Gastrocnemius medialis (tissue), 4 donors: ENCODE measurements around the gene TMEM125. TPM values are rescaled to one million over a fixed set of nuclear protein-coding genes. Genes with fewer than 3 reads are reported as not detected.

Experiments used
- ATAC-seq, 2 donors: fragments of 150-250 bp; one replicate each; pipeline ENCODE4 v1.9.1; 2016
- DNase-seq, 2 donors: peaks; one replicate each; pipeline ENCODE4 v3.0.0-alpha.2; 2019
- H3K27ac ChIP-seq, 4 donors: fragments of 200-600 bp; sonication (generic); 1 replicate in 1 of 4; 2 replicates in 3 of 4; pipeline ENCODE4 v1.5.1; 2016 to 2018; ENCODE audit warnings: mild to moderate bottlenecking in 2 of 4, moderate library complexity in 1 of 4
- H3K27me3 ChIP-seq, 3 donors: fragments of 200-600 bp; sonication (generic) in 2 of 3; 1 replicate in 1 of 3; 2 replicates in 2 of 3; pipeline versions ENCODE4 v1.5.1 to v1.6.0; 2016 to 2019; ENCODE audit warnings: mild to moderate bottlenecking in 1 of 3, moderate library complexity in 1 of 3
- H3K36me3 ChIP-seq, 2 donors: fragments of 200-600 bp; sonication (generic) in 1 of 2; one replicate each; pipeline ENCODE4 v1.5.1; 2017 to 2018
- H3K4me1 ChIP-seq, 2 donors: fragments of 200-600 bp; sonication (generic) in 1 of 2; one replicate each; pipeline ENCODE4 v1.5.1; 2016 to 2017; ENCODE audit warnings: mild to moderate bottlenecking in 2 of 2
- H3K4me3 ChIP-seq, 4 donors: fragments of 200-600 bp; sonication (generic) in 3 of 4; 1 replicate in 1 of 4; 2 replicates in 3 of 4; pipeline ENCODE4 v1.5.1; 2016 to 2019; ENCODE audit warnings: mild to moderate bottlenecking in 2 of 4
- H3K9me3 ChIP-seq, 3 donors: fragments of 200-600 bp; sonication (generic) in 2 of 3; 1 replicate in 1 of 3; 2 replicates in 2 of 3; pipeline ENCODE4 v1.5.1; 2016 to 2019
- CTCF ChIP-seq, 5 experiments: fragments of 450-650 bp in 3 of 5; fragments of 200-600 bp in 2 of 5; sonication (generic) in 2 of 5; IDR thresholded peaks in 4 of 5; conservative IDR thresholded peaks in 1 of 5; 1 replicate in 4 of 5; 2 replicates in 1 of 5; pipeline ENCODE4 v1.5.1; 2016 to 2019; ENCODE audit warnings: antibody characterized with exemption in 5 of 5, mild to moderate bottlenecking in 3 of 5, moderate library complexity in 3 of 5
- POLR2A ChIP-seq, 2 donors: fragments of 450-650 bp; IDR thresholded peaks; one replicate each; pipeline ENCODE4 v1.6.1; 2017; ENCODE audit warnings: antibody characterized with exemption in 2 of 2, mild to moderate bottlenecking in 2 of 2, moderate library complexity in 2 of 2
- in situ Hi-C, 4 donors: fragments of 200-750 bp; cut with MboI; loops; one replicate each; pipeline versions ENCODE4 v1.15.0 to v1.8.0; 2017; ENCODE audit warnings: low sequenced_read_pairs in 4 of 4
- intact Hi-C: fragments of 100-400 bp; cut with DNase I; formaldehyde crosslinking; loops from one replicate; pipeline ENCODE4 v1.15.1; 2023; ENCODE audit warnings: low total_unique reads
- total RNA-seq, 4 donors: library from RNA; depleted of rRNA; stranded (reverse); fragments of >200 nt; gene quantifications; one replicate each; pipeline versions ENCODE4 v1.1.0 to v1.2.3, GENCODE V29; 2016

Gene TMEM125
- not detected for total RNA-seq

- ATAC-seq (no peak), DNase-seq (no peak)
- Histone ChIP-seq H3K4me1 (no peaks in the 10 kb centered on the region), H3K36me3 (no peaks in the 10 kb centered on the region), H3K27me3 (peaks cover 8 to 16% (median 11%) of the 10 kb centered on the region in 3 donors), H3K9me3 (no peaks in the 10 kb centered on the region), H3K27ac (no peak within 1 kb of the TSS), H3K4me3 (no peak within 1 kb of the TSS)
- intact Hi-C loops (no loop called here), in situ Hi-C loops (no loop called here)
- TF ChIP-seq POLR2A (IDR thresholded peaks at IDR 0.05) = no peak
- TF ChIP-seq CTCF (IDR thresholded peaks at IDR 0.05 in 4 of 5, conservative IDR thresholded peaks at IDR 0.05 in 1 of 5) = no peak
Measured at GRCh38 chr1:43269627-43270375, at the start of gene TMEM125. TSS of gene TMEM125 (plus strand) at chr1:43269983. CDS start at chr1:43272723, 2,740 bp downstream.

- no peak for TF ChIP-seq CTCF (IDR thresholded peaks at IDR 0.05 in 4 of 5, conservative IDR thresholded peaks at IDR 0.05 in 1 of 5)
- no peak for TF ChIP-seq POLR2A (IDR thresholded peaks at IDR 0.05)
- Histone ChIP-seq H3K27me3 (no peaks in the 10 kb centered on the region), H3K27ac (no peak overlapping the region), H3K36me3 (no peaks in the 10 kb centered on the region), H3K4me1 (no peaks in the 10 kb centered on the region), H3K4me3 (no peak overlapping the region), H3K9me3 (no peaks in the 10 kb centered on the region)
- intact Hi-C loops (no loop called here), in situ Hi-C loops (loop anchor here in 1 of 4 donors (10.0 kb wide), 1 partner anchor 194 kb away; no protein-coding TSS in a partner anchor)
- no peak for ATAC-seq
- no peak for DNase-seq
Measured at GRCh38 chr1:43220905-43221778, 48.6 kb upstream of the TMEM125 start.

- intact Hi-C loops (no loop called here), in situ Hi-C loops (loop anchor here in 1 of 4 donors (10.0 kb wide), 1 partner anchor 193 kb away; no protein-coding TSS in a partner anchor)
- no peak for TF ChIP-seq CTCF (IDR thresholded peaks at IDR 0.05 in 4 of 5, conservative IDR thresholded peaks at IDR 0.05 in 1 of 5)
- TF ChIP-seq POLR2A (IDR thresholded peaks at IDR 0.05) = no peak
Measured at GRCh38 chr1:43221797-43222196, 48.0 kb upstream of the TMEM125 start.

GRCh38 chr1:43222879-43223278, 46.9 kb upstream of the TMEM125 start:
- Histone ChIP-seq H3K9me3 (no peaks in the 10 kb centered on the region), H3K4me3 (no peak overlapping the region), H3K36me3 (no peaks in the 10 kb centered on the region), H3K27me3 (no peaks in the 10 kb centered on the region), H3K4me1 (no peaks in the 10 kb centered on the region), H3K27ac (no peak overlapping the region)
- ATAC-seq (no peak), DNase-seq (no peak)
- in situ Hi-C loops = loop anchor here in 1 of 4 donors (10.0 kb wide), 1 partner anchor 192 kb away; no protein-coding TSS in a partner anchor
- intact Hi-C loops = no loop called here
- TF ChIP-seq POLR2A (IDR thresholded peaks at IDR 0.05) (no peak), CTCF (IDR thresholded peaks at IDR 0.05 in 4 of 5, conservative IDR thresholded peaks at IDR 0.05 in 1 of 5) (no peak)

More at GRCh38 chr1:43221797-43222196, 48.0 kb upstream of the TMEM125 start:
- no peak for DNase-seq
- no peak for ATAC-seq
- H3K36me3 ChIP-seq = no peaks in the 10 kb centered on the region
- H3K4me1 ChIP-seq = no peaks in the 10 kb centered on the region
- H3K4me3 ChIP-seq = no peak overlapping the region
- H3K27ac ChIP-seq = no peak overlapping the region
- H3K9me3 ChIP-seq = no peaks in the 10 kb centered on the region
- no peaks in the 10 kb centered on the region for H3K27me3 ChIP-seq
